AG09319 (cell line): ENCODE data around the gene ARMC12.

Experiments
- DNase-seq: peaks from one replicate; pipeline ENCODE4 v3.0.0-alpha.2; 2010; ENCODE audit warnings: low read depth; ENCODE audit errors: extremely low read depth
- CTCF ChIP-seq: IDR thresholded peaks from 2 replicates; pipeline ENCODE4 v1.5.1; 2011; ENCODE audit warnings: low read depth, mild to moderate bottlenecking, inconsistent platforms, low read length, moderate library complexity

ARMC12 gene

DNA sequence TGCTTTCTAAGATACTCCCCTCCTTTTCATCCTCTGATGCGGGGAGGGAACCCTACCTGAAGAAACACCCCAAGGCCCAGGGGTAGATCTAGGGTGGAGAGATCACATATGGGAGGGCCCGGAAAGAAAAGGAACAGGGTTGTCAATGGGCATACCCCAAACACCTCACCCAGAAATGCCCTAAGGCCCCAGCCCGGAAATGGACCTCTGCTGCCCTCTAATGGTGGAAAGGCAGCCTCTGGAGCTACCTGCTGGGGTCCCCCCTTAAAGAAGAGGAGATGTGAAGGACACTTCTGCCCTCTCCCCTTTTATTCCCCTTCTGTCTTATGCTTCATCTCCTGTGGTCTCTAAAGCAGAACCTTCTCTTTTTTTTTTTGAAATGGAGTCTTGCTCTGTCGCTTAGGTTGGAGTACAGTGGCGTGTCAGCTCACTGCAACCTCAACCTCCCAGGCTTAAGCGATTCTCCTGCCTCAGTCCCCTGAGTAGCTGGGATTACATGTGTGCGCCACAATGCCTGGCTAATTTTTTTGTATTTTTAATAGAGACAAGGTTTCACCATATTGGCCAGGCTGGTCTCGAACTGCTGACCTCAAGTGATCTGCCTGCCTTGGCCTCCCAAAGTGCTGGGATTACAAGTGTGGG is 458 bp upstream of the ARMC12 start:
- DNase-seq = no peak
- peak; percentile 90 for TF ChIP-seq CTCF

DNA sequence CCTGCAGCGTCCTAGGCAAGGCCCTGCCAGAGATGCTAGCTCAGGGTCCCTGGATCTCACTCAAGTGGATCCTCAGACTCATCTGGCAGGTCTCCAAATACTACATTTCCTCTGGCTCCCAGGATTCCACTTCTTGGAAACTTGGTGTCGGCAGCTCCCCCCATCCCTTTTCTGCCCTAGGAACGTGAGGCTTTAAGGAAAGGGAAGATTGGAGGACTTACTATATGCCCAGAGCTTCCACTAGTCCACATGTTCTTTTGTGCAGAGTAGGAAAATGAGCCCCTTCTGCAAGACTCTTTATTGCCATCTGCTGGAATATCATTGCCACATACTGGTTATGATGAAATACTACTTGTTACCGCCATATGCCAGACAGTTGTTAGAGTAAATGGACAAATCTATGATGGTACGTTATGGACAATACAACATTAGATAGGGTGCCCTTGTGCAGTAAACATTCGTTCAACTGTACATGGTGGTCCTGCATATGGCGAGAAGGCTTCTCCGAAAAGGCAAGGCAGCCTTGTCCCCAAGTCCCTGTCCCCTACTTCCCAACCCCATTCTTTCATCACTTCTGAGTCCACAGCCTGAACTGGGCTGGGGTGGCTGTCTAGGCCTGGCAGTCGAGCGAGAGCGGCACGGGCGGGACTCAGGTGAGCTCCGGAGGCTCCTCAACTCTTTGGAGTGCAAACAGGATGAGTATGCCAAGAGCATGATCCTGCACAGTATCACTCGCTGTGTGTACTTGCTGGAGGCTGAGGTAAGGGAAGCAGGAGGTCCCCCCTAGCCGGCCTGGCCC is 780 bp downstream of the ARMC12 start:
- peak; percentile 78 for TF ChIP-seq CTCF
- peak; percentile 66 for DNase-seq

GRCh38 chr6:35739645-35740524 is 3.1 kb downstream of the ARMC12 start:
- no peak for TF ChIP-seq CTCF
- no peak for DNase-seq

DNA sequence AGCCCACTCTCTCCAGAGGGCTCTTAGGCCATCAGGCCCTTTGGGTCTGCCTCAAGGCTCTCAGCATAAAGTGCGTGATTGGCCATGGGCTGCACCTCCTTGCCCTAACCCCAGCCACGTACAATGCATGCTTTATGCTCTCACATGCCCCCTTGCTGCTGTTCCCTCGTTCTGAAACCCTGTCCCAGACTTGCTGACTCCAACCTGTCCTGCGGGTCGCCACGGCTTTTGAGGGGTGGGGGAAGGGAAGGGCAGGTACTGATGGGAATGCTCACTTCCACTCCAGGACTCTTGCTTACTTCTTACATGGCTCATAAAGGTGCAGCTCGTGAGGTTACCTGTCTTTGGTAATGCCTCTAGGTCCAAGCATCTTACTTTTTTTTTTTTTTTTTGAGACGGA is 6.0 kb downstream of the ARMC12 start:
- no peak for TF ChIP-seq CTCF
- no peak for DNase-seq

- DNase-seq = no peak
- TF ChIP-seq CTCF = no peak
Measured at GRCh38 chr6:35745509-35745908, 8.7 kb downstream of the ARMC12 start.

DNA sequence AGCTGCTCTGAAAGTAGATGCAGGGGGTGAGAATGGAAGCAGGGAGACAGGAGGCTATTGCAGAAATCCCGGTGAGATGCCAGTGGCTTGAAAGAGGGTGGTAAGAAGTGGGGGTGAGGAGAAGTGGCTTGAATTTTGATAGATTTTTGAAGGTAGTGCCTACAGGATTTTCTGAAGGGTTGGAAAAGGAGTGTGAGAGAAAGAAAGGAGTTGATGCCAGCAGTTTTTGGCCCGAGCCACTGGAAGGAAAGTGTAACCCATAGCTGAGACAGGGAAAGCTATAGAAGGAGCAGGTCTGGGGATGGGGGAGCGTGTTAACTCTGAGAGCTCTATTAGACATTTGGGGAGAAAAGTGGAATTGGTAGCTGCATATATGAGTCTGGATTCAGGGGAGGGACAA is 9.7 kb downstream of the ARMC12 start:
- DNase-seq = no peak
- no peak for TF ChIP-seq CTCF
